Peyer's patch (tissue), 4 donors: ENCODE results near the gene NCAPG2.

Experiments used
- POLR2A ChIP-seq, 2 donors: fragments of 450-650 bp; IDR thresholded peaks; one replicate each; pipeline ENCODE4 v1.5.1; 2017; ENCODE audit warnings: antibody characterized with exemption in 2 of 2, mild to moderate bottlenecking in 2 of 2, moderate library complexity in 2 of 2
- TF ChIP-seq, protein P1 (sequence below), 6 experiments: fragments of 450-650 bp in 4 of 6; fragments of 200-600 bp in 2 of 6; sonication (generic) in 1 of 6; IDR thresholded peaks; one replicate each; pipeline ENCODE4 v1.5.1; 2017 to 2019; ENCODE audit warnings: antibody characterized with exemption in 6 of 6, mild to moderate bottlenecking in 3 of 6, moderate library complexity in 1 of 6

DNA sequence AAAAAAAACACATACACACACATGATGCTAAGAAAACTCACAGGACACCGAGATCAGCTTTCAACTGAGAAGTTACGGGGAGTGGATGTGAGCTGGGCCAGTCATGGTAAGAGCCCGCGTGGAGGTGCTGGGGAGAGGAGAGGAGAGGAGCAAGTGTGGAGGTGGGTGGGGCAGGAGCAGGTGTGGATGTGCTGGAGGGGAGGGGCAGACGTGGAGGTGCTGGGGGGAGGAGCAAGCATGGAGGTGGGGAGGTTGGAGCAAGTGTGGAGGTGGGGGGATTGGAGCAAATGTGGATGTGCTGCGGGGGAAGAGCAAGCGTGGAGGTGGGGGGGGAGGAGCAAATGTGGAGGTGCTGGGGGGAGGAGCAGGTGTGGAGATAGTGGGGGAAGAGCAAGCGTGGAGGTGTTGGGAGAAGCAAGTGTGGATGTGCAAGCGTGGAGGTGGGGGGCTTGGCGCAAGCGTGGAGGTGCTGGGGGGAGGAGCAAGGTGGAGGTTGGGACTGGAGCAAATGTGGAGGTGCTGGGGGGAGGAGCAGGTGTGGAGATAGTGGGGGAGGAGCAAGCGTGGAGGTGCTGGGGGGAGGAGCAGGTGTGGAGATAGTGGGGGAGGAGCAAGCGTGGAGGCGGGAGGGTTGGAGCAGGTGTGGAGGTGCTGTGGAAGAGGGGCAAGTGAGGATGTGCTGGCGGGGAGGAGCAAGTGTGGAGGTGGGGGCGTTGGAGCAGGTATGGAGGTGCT is 24.5 kb upstream of the NCAPG2 start:
- TF ChIP-seq, protein P1, sequence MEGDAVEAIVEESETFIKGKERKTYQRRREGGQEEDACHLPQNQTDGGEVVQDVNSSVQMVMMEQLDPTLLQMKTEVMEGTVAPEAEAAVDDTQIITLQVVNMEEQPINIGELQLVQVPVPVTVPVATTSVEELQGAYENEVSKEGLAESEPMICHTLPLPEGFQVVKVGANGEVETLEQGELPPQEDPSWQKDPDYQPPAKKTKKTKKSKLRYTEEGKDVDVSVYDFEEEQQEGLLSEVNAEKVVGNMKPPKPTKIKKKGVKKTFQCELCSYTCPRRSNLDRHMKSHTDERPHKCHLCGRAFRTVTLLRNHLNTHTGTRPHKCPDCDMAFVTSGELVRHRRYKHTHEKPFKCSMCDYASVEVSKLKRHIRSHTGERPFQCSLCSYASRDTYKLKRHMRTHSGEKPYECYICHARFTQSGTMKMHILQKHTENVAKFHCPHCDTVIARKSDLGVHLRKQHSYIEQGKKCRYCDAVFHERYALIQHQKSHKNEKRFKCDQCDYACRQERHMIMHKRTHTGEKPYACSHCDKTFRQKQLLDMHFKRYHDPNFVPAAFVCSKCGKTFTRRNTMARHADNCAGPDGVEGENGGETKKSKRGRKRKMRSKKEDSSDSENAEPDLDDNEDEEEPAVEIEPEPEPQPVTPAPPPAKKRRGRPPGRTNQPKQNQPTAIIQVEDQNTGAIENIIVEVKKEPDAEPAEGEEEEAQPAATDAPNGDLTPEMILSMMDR (IDR thresholded peaks at IDR 0.05), result no peak
- TF ChIP-seq POLR2A (IDR thresholded peaks at IDR 0.05), result no peak
